Subcutaneous adipose tissue (tissue), 4 donors: ENCODE results near the gene CHRNE. TPM values are rescaled to one million over a fixed set of nuclear protein-coding genes. Genes with fewer than 3 reads are reported as not detected.

Source experiments
- CTCF ChIP-seq: fragments of 450-650 bp; IDR thresholded peaks from one replicate; pipeline ENCODE4 v1.5.1; 2016; ENCODE audit warnings: low read depth, mild to moderate bottlenecking, control low read depth, antibody characterized with exemption, moderate library complexity
- total RNA-seq, 4 donors: library from RNA; depleted of rRNA; stranded (reverse); fragments of >200 nt; gene quantifications; one replicate each; pipeline ENCODE4 v1.1.0, GENCODE V29; 2016

Gene CHRNE
- total RNA-seq: under 1 TPM; 0.34 to 0.94 (median 0.46) TPM

- TF ChIP-seq CTCF: no peak
Observed at GRCh38 chr17:4903051-4903818, at the start of gene CHRNE. TSS of gene CHRNE (minus strand) at chr17:4903098. CDS start at chr17:4903063, 35 bp downstream.

- TF ChIP-seq CTCF: no peak
Observed at GRCh38 chr17:4951486-4951885, 48.6 kb upstream of the CHRNE start.

- TF ChIP-seq CTCF: no peak
Observed at GRCh38 chr17:4950746-4951204, 47.9 kb upstream of the CHRNE start, which contains the start of gene ENO3. TSS of gene ENO3 (plus strand) at chr17:4951119. CDS start at chr17:4951830, 711 bp downstream.

- no peak for TF ChIP-seq CTCF
Observed at GRCh38 chr17:4950075-4950745, 47.3 kb upstream of the CHRNE start.

- TF ChIP-seq CTCF: no peak
Observed at GRCh38 chr17:4949321-4950074, 46.6 kb upstream of the CHRNE start.

- no peak for TF ChIP-seq CTCF
Observed at GRCh38 chr17:4948931-4949320, 46.0 kb upstream of the CHRNE start.
